ENCODE data around the gene CYTIP. TPM values are rescaled to one million over a fixed set of nuclear protein-coding genes. Genes with fewer than 3 reads are reported as not detected.

Gene CYTIP
- total and polyA plus RNA-seq, 7 donors, result 2.5 to 36.4 (median 4.3) TPM

DNA sequence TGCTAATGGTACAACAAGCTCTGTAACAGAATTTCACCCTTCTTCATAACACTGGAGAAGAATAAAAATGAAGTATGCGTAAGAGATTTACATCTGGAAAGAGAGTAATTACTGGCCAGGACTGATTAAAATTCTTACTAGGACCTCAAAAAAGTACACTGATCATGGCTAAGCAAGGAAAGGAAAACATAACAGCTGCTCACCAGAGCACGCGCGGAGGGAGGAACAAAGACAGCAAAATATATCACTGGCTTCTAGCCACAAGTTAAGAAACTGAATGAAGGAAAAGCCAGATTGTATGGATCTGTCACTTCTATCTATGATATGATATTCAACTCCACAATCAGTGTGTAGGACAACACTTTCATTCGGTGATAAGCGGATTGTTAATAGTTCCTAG is 15.6 kb upstream of the CYTIP start:
- WGBS, 2 donors, result 75 to 87% methylated on average over 6 of the region's 6 CpGs
- DNase-seq, result no peak
- Histone ChIP-seq H3K4me3 (no peak overlapping the region), H3K27ac (no peak overlapping the region), H3K36me3 (no peaks in the 10 kb centered on the region), H3K9me3 (no peaks in the 10 kb centered on the region), H3K4me1 (no peaks in the 10 kb centered on the region), H3K27me3 (no peaks in the 10 kb centered on the region)
- TF ChIP-seq POLR2A (IDR thresholded peaks at IDR 0.05), result no peak
- TF ChIP-seq POLR2AphosphoS5 (IDR thresholded peaks at IDR 0.05), result no peak
- no peak for TF ChIP-seq EP300 (IDR thresholded peaks at IDR 0.05)
- TF ChIP-seq CTCF (IDR thresholded peaks at IDR 0.05), result no peak
- intact Hi-C loops (cut with DNase I), result no loop called here

DNA sequence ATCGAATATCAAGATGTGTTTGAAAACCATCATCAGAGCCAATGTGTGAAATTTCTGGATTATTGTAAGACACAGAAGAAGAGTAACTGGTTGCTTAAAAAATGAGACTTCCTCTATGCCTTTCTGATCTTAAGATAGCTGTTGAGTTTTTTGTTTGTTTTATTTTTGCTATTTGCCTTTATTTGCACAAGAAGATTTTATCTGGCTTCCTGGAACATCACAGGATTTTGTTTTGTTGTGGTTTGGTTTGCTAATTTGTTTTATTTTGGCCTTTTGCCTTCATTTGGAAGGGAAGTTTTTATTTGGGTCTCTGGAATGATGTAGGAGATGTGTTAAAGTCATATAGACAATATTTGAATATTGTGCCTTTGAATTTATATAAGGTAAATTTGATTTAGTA is 3.9 kb upstream of the CYTIP start:
- WGBS, 2 donors, result 64 to 69% methylated on average over 1 of the region's 1 CpG

GRCh38 chr2:157447031-157447430 is 3.1 kb upstream of the CYTIP start:
- 28 to 43% methylated on average over 1 of the region's 1 CpG for WGBS, 2 donors
- intact Hi-C loops (cut with DNase I), result no loop called here

More for the DNA sequence above, 3.9 kb upstream of the CYTIP start:
- Histone ChIP-seq H3K27ac (no peak overlapping the region), H3K4me3 (no peak overlapping the region), H3K36me3 (no peaks in the 10 kb centered on the region), H3K27me3 (no peaks in the 10 kb centered on the region), H3K9me3 (no peaks in the 10 kb centered on the region), H3K4me1 (no peaks in the 10 kb centered on the region)
- TF ChIP-seq POLR2AphosphoS5 (IDR thresholded peaks at IDR 0.05), result no peak
- TF ChIP-seq CTCF (IDR thresholded peaks at IDR 0.05), result no peak
- TF ChIP-seq EP300 (IDR thresholded peaks at IDR 0.05), result no peak
- no peak for TF ChIP-seq POLR2A (IDR thresholded peaks at IDR 0.05)
- intact Hi-C loops (cut with DNase I), result no loop called here
- no peak for DNase-seq

GRCh38 chr2:157444641-157445040 is 752 bp upstream of the CYTIP start:
- 61 to 92% methylated on average over 3 of the region's 3 CpGs for whole genome bisulfite sequencing, 2 donors
- Histone ChIP-seq H3K27ac (peak overlapping the region in 2 of 4 donors; percentile 4 to 51), H3K36me3 (no peaks in the 10 kb centered on the region), H3K4me1 (no peaks in the 10 kb centered on the region), H3K9me3 (no peaks in the 10 kb centered on the region), H3K27me3 (no peaks in the 10 kb centered on the region), H3K4me3 (no peak overlapping the region)
- TF ChIP-seq POLR2A (IDR thresholded peaks at IDR 0.05), result no peak
- no peak for TF ChIP-seq POLR2AphosphoS5 (IDR thresholded peaks at IDR 0.05)
- no peak for TF ChIP-seq CTCF (IDR thresholded peaks at IDR 0.05)
- TF ChIP-seq EP300 (IDR thresholded peaks at IDR 0.05), result no peak
- no peak for DNase-seq
- intact Hi-C loops (cut with DNase I), result no loop called here

More at GRCh38 chr2:157447031-157447430, 3.1 kb upstream of the CYTIP start:
- Histone ChIP-seq H3K36me3 (no peaks in the 10 kb centered on the region), H3K27me3 (no peaks in the 10 kb centered on the region), H3K27ac (no peak overlapping the region), H3K4me1 (no peaks in the 10 kb centered on the region), H3K4me3 (no peak overlapping the region), H3K9me3 (no peaks in the 10 kb centered on the region)
- no peak for TF ChIP-seq EP300 (IDR thresholded peaks at IDR 0.05)
- no peak for TF ChIP-seq POLR2AphosphoS5 (IDR thresholded peaks at IDR 0.05)
- no peak for TF ChIP-seq POLR2A (IDR thresholded peaks at IDR 0.05)
- no peak for DNase-seq

- no peaks in the 10 kb centered on the region for H3K9me3 ChIP-seq
- H3K27me3 ChIP-seq, result no peaks in the 10 kb centered on the region
- intact Hi-C loops (cut with DNase I), result no loop called here
- no peak for DNase-seq
- H3K27ac ChIP-seq, result peak overlapping the region in 2 of 4 donors; percentile 51 to 54
- TF ChIP-seq EP300 (IDR thresholded peaks at IDR 0.05) (no peak), POLR2AphosphoS5 (IDR thresholded peaks at IDR 0.05) (no peak), CTCF (IDR thresholded peaks at IDR 0.05) (no peak), POLR2A (IDR thresholded peaks at IDR 0.05) (no peak)
- peak overlapping the region in 3 of 4 donors; percentile 6 to 30 (median 8) for H3K4me3 ChIP-seq
- no peaks in the 10 kb centered on the region for H3K4me1 ChIP-seq
- H3K36me3 ChIP-seq, result no peaks in the 10 kb centered on the region
Measured at GRCh38 chr2:157443090-157443489, 799 bp downstream of the CYTIP start.

Measured in sigmoid colon (tissue), 7 donors.